Measurements from ENCODE around the gene TASP1. TPM values are rescaled to one million over a fixed set of nuclear protein-coding genes. Genes with fewer than 3 reads are reported as not detected.

Gene TASP1
- total RNA-seq, 1 donor from 2014 or later: 4.8 TPM

- DNase-seq (ENCODE audit: low read depth): no peak
- no peak for TF ChIP-seq CTCF (conservative IDR thresholded peaks at IDR 0.05; ENCODE audit: low read depth, low read length)
- H3K4me3 ChIP-seq (ENCODE audit: low read depth, low read length): no peak overlapping the region
Measured at GRCh38 chr20:13426870-13427269, 211.9 kb downstream of the TASP1 start.

- no peak overlapping the region for H3K4me3 ChIP-seq (ENCODE audit: low read depth, low read length)
- no peak for TF ChIP-seq CTCF (conservative IDR thresholded peaks at IDR 0.05; ENCODE audit: low read depth, low read length)
Measured at GRCh38 chr20:13425381-13426135, 213.2 kb downstream of the TASP1 start.

GRCh38 chr20:13424174-13424833 lies 214.4 kb downstream of the TASP1 start:
- peak; percentile 63 for DNase-seq (ENCODE audit: low read depth)
- no peak overlapping the region for H3K4me3 ChIP-seq (ENCODE audit: low read depth, low read length)
- TF ChIP-seq CTCF (conservative IDR thresholded peaks at IDR 0.05; ENCODE audit: low read depth, low read length): no peak

More at GRCh38 chr20:13425381-13426135, 213.2 kb downstream of the TASP1 start:
- DNase-seq (ENCODE audit: low read depth): no peak

GRCh38 chr20:13423472-13424173 lies 215.1 kb downstream of the TASP1 start:
- DNase-seq (ENCODE audit: low read depth): no peak
- TF ChIP-seq CTCF (conservative IDR thresholded peaks at IDR 0.05; ENCODE audit: low read depth, low read length): peak; percentile 24
- no peak overlapping the region for H3K4me3 ChIP-seq (ENCODE audit: low read depth, low read length)

- TF ChIP-seq CTCF (conservative IDR thresholded peaks at IDR 0.05; ENCODE audit: low read depth, low read length): no peak
- no peak overlapping the region for H3K4me3 ChIP-seq (ENCODE audit: low read depth, low read length)
- DNase-seq (ENCODE audit: low read depth): peak; percentile 80
Measured at GRCh38 chr20:13422637-13423036, 216.1 kb downstream of the TASP1 start.

GRCh38 chr20:13420625-13421024 lies 218.1 kb downstream of the TASP1 start:
- TF ChIP-seq CTCF (conservative IDR thresholded peaks at IDR 0.05; ENCODE audit: low read depth, low read length): no peak
- no peak overlapping the region for H3K4me3 ChIP-seq (ENCODE audit: low read depth, low read length)
- no peak for DNase-seq (ENCODE audit: low read depth)

All from epithelial cell of proximal tubule (primary cell).